Activated CD4-positive, alpha-beta T cell treated with anti-CD3 and anti-CD28 coated beads, Interleukin-2, Interleukin-6, amounts not matched to agents 100 ng/mL and 50 ng/mL, durations not matched to agents 16 hours and 8 hours (primary cell): ENCODE data around the gene AGPAT3.
"Not testable (repeated sequence)": the region's sequence is repeated elsewhere in the genome, so short reads cannot be mapped to it uniquely, and the experiment has no call there.

Experiments used
- DNase-seq: peaks from one replicate; pipeline ENCODE4 v3.0.0-alpha.2; 2020

The AGPAT3 gene, protein sequence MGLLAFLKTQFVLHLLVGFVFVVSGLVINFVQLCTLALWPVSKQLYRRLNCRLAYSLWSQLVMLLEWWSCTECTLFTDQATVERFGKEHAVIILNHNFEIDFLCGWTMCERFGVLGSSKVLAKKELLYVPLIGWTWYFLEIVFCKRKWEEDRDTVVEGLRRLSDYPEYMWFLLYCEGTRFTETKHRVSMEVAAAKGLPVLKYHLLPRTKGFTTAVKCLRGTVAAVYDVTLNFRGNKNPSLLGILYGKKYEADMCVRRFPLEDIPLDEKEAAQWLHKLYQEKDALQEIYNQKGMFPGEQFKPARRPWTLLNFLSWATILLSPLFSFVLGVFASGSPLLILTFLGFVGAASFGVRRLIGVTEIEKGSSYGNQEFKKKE

DNA sequence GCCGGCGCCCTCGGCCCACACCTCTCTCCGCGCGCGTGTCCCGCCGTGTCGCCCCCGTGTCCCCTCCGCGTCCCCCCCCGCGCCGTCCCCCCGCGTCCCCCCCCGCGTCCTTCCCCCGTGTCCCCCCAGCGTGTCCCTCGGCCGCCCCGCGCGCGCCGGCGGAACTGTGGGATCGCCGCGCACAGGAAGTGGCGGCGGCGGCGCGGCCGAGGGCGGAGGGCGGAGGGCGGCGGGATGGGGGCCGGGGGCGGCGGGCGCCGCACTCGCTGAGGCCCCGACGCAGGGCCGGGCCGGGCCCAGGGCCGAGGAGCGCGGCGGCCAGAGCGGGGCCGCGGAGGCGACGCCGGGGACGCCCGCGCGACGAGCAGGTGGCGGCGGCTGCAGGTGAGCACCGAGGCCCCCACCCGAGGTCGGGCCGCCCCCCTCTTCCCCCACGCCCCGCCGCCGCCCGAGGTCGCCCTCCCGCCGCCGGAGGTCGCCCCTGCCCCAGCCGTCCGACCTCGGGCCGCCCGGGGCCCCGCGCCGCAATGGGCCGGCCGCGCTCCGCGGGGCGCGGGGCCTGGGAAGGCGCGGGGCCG, at the start of gene AGPAT3:
Gene AGPAT3, plus strand, starts transcription at position 262 of the 578 bp plus-strand sequence. CDS start 94,459 bp downstream, outside the sequence.
- peak; percentile 39 for DNase-seq

DNA sequence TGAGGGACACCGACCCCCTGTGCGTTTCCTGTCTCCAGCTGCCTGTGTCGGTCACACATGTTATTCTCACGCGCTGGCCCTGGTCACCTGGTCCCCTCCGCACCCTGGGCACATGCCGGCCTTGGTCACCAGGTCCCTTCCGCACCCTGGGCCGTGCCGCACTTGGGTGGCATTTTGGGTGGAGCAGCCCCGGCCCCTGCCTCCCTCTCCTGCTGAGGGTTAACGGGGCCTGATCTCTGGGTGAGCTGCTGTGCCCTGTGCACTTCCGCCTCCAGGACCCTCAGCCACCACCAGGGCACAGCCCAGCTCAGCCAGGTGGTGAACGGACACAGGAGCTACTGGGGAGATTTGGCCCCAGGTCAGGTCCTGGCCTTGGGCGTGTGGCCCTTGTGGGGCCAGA, 49.0 kb upstream of the AGPAT3 start:
- DNase-seq, result no peak

DNA sequence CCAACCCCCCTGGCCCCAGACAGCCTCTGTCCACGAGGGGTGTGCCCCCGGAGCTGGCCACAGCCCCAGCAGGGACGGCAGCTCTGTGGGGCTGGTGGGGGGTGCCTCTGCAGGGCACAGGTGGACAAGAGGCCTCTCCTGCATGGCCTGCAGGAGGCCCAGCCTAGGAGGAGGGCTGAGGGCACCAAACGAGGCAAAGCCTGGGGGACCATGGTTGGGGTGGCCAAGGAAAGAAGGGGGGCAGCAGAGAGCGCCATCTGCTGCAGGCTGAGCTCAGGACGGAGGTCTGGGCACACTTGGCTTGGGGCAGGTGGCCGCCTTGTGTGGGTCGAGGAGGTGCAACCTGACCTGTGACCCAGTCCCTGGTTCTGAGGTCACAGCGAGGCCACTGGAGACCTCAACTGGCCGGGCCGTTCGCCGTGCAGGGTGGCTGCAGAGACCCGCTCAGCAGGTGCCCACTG, 48.4 kb upstream of the AGPAT3 start:
- no peak for DNase-seq

DNA sequence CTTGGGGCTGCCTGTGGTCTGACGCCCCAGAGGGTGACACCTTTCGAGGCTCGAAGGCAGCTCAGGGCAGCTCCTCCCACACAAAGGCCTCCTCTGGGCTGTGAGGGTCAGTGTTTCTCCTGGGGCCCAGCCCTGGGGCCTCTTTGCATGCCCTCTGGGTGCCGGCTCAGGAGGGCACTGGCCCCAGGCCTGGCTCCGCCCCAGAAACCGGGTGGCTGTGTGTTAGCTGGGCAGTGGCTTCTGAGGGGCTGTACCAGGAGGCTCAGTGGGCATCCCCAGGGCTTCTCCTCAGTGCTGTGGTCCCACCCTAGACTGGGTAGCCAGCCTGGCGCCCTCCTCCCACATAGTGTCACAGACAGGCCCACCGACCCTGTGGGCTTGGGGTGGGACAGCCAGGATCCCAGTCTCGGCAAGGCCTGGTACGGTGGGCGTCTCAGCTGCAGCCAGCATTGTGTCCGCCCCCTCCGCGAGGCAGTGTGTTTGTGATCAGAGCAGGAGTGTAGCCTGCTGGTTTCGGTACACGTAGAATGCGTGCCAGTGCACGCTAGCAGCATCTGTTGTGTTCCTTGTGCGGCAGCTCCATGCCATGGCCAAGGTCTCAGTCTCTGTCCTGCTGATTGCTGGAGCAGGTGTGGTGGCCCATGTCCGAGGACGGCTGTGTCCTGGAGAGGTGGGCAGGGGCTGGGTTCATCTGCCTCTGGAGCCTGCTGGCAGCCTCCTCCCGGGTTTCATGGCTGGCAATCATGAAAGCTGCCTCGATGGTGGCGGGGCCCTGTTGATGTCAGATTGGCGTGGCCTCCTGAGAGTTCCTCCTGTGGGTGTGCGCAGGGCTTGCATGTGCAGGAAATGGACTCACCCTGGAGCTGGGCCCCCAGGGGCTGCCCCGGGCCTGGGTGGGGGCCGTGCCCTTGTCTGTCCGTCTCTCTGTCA, 47.6 kb upstream of the AGPAT3 start:
- no peak for DNase-seq

DNA sequence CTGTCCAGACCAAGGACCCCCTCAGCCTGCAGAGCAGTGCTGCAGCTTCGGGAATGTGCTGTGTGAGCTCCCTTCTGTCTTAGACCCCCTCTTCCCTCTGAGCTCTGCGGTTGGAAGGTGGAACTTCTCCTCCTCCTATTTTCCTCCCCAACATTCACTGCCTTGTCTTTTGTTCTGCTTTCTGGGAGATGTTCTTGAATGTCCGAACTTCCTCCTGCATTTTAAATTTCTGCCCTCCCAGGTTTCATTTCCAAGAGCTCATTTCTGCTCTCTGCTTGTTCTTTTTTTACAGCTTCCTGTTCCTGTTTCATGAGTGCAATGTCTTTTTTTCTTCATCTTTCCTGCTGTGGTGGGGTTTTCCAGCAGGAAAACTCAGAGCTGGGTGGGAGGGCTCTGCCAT, 46.3 kb upstream of the AGPAT3 start:
- no peak for DNase-seq

DNA sequence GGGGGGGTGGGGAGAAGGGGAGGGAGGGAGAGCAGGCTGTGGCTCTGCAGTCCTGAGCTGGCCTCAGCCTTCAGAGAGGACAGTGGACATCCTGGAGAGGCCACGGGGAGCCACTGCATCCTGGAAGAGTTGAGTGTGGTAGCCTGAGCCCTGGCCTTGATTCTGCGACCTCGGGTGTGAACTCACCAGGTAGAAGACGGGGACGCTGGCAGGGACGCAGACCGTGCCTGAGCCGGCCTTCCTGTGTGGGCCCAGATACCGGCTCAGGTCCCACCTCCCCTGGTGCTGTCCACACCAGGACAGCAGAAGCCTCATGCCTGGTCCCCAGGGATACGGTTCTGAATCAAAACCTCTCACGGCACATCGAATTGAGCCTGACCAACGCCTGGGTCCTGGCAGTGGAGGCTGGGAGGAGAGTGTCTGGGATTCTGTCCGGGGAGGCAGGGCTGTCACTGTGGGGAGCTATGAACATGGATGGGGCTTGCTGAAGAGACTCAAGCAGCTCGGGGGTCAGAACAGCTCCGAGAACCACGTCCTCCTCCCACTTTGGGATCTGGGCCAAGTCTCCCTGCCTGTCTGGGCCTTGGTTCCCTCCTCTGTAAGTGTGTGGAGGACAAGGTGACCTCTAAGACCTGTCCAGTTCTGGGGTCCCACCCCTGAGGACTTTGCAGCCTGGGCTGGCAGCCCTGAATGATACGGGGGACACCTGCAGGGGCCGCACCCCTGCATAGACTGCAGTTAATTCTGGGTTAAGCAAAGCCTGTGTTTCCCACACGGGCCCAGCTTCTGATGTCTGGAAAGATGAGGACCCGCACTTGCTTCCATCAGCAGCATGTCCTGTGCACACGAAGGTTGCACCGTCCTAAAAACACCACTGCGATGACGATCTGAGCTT, 45.3 kb upstream of the AGPAT3 start:
- DNase-seq, result no peak

DNA sequence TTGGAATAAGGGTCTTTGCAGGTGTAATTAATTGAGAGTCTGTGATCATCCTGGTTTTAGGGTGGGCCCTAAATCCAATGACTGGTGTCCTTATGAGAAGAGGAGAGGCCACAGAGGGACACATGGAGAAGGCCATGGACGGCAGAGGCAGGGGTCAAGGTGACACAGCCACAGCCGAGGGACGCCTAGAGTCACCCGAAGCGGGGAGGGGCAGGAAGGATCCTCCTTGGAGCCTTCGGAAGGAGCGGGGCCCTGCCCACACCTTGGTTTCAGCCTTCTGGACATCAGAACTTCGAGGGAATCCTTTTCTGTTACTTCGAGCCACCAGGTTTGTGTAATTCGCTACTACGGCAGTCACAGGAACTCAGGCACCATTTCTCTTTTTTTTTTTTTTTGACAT, 44.6 kb upstream of the AGPAT3 start:
- DNase-seq, result no peak

DNA sequence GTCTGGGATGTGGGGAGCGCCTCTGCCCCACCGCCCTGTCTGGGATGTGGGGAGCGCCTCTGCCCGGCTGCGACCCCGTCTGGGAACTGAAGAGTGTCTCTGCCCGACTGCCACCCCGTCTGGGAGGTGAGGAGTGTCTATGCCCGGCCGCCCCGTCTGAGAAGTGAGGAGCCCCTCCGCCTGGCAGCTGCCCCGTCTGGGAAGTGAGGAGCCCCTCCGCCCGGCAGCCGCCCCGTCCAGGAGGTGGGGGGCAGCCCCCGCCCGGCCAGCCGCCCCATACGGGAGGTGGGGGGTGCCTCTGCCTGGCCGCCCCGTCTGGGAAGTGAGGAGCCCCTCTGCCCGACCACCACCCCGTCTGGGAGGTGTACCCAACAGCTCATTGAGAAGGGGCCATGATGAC, 42.9 kb upstream of the AGPAT3 start:
- not testable (repeated sequence) for DNase-seq

DNA sequence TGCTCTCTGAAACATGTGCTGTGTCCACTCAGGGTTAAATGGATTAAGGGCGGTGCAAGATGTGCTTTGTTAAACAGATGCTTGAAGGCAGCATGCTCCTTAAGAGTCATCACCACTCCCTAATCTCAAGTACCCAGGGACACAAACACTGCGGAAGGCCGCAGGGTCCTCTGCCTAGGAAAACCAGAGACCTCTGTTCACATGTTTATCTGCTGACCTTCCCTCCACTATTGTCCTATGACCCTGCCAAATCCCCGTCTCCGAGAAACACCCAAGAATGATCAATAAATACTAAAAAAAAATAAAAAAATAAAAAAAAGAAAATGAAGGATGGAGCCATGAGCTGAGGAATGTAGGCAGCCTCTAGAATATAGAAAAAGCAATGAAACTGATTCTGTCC, 42.3 kb upstream of the AGPAT3 start:
- DNase-seq, result not testable (repeated sequence)

DNA sequence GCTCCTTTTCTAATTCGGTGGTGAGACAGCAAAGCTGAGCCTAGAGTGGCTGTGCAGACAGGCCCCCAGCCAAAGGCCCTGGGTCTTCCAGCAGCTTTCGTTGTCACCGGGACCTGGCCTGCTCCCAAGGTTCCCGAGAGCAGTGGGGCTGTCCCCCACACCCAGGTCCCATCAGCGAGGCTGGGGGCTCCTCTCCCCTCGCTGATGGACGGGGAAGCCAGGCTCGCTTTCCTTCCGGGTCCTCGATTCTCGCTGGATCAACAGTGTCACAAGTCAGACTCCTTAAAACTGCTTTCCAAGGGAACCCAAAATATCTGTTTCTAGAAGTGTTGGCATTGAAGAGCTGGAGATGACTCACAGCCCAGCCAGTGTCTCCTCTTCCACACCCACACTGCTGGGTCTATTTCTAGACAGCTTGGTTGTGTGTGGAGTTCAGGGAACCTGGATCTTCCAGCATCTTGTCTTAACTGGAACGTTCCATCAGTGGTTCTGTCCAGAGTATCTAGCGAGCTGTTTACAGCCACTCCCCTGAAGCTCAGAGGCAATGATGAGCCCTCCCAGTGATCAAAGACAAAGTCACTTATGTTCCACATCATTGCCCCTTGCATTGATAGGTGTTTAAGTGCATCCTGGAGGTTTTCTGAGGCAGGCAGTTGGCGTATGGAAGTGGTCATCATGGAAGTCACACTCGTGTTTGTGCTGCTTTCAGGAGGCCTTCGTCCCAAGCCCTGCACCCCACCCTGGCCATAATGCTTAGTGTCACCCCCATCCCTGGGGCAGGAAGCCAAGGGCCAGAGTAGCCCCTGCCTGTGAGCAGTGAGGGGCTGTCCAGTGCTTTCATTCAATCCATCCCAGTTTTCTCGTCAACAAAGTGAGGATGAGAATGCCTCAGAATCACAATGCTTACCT, 40.4 kb upstream of the AGPAT3 start:
- no peak for DNase-seq

DNA sequence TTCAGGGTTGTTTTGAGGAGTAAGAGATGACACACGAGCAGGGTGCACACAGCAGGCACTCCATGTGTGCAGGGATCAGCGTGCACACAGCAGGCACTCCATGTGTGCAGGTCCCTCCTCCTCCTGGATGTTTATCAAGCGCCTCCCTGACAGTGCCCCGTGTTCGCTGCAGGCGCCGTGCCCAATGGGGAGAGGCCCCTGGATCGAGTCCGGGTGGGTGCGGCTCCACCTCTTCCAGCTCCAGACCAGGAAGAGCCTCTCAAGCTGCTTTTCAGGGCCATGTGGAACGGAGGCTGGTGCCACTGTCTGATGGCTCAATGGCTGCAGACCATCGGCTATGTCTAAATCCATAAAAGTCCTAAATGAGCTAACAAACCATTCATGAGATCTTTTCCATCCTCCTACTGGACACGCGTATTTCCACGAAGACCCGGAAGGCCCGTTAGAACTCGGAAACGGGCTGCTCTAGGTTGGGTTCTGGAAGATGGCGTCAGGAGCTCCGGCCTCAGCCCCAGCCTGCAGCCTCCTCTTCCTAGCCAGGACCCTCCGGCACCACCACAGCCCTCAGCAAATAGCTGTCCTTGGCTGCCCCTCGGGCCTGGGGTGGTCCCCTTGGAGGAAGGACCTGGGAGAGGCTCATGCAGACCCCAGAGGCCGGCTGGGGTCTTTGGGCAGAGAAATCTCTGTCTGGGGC, 39.6 kb upstream of the AGPAT3 start:
- no peak for DNase-seq

DNA sequence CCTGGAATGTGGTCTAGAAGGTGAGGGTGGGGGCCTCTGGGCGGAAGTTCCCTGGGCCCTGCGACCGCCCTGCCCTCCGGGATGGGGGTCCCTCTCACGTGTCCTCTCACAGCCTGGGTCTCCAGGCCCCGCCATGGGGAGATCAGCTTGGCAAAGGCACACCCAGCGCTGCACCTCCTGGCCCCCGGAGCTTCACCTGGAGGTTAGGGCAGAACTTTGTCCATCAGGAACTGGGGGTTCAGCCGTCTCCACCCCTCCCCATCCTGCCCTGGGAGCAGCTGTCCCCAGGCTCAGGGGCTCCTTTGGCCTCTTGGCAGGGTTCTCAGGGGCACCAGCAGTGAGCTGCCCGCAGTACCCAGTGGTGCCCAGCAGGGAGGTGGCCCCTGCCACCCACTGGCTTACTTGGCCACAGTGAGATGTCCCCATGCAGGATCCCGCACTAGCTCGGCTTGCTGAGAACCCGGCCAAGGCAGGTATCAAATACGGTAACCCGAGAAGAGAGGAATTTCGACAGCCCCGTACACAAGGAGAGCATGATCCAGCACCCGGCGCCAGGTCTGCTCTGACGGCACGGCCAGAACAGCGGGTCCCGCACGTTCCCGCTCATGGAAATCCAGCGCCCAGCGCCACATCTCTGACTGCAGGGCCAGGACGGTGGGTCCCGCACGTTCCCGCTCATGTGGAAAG, 38.9 kb upstream of the AGPAT3 start:
- DNase-seq, result no peak

DNA sequence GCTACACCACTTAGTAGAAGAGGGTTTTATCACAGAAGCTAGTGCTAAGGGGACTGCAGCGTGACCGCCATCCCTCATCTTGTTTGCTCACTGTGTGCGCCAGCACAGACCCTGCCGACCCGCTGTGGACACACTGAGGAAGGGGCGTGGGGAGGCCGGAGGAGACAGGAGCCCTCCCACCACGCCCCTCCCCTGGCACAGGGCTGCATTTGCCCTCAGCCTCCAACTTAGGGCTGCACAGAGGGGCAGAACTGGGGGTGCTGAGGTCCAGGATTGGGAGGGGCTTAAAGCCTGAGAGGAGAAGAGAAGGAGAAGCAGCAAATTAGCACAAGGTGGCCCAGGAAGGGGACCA, 38.4 kb upstream of the AGPAT3 start:
- DNase-seq, result no peak

DNA sequence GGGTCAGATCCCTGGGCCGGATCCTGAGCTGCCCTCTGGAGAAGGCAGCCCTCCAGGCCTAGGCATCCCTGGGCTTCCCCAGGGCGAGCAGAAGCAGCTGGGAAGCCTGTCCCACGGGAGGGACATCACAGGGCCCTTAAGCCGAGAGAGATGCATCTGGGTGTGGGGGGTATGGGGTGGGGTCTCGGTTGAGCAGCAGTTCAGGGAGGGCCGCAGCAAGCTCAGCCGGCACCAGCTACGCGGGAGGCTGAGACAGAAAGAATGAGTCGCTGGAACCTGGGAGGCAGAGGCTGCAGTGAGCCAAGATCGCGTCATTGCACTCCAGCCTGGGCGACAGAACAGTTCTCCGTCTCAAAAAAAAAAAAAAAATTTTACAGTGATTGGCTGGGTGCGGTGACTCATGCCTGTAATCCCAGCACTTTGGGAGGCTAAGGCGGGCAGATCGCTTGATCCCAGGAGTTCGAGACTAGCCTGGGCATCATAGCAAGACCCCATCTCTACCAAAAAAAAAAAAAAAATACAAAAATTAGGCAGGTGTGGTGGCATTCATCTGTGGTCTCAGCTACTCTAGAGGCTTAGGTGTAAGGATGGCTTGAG, 37.9 kb upstream of the AGPAT3 start:
- DNase-seq, result no peak

DNA sequence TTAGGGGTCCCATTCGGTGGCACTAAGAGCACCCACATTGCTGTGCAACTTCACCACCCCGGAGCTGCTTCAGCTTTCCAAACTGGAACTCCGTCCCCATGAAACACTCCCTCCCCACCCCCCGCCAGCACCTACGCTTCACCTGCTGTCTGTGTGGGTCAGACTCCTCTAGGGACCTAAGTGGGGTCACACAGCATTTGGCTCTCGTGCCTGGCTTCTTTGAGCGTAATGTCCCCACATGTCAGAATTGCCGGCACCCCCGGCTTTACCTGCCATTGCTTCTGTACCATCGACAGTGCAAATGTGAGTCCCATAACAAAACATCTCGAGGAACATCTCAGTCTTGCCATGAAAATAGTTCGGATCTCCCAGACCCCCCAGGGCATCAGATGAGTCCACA, 35.9 kb upstream of the AGPAT3 start:
- no peak for DNase-seq

DNA sequence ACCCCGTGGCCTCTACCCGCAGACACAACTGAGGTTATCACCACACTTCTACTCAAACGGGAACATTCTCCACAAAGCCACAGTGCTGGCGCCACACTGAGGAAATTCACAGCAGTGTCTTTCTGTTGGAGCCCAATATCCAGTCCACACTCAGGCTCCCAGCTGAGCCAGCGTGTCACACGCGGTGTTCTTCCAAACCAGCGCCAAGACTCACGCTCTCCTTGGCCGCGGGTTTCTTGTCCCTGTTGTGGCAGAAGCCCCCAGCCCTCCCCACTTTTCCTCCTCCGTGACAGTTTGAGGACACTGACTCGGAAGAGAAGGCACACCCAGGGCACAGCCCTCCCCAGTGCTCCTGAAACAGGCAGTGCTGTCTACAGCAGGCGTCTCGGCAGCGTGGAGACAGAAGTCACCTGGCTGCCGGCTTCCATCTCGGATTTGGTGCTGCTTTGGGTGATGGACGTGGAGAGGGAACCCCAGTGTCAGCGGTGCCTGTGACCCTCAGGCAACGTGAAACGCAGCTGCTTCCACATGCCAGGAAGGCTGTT, 35.4 kb upstream of the AGPAT3 start:
- DNase-seq, result no peak

DNA sequence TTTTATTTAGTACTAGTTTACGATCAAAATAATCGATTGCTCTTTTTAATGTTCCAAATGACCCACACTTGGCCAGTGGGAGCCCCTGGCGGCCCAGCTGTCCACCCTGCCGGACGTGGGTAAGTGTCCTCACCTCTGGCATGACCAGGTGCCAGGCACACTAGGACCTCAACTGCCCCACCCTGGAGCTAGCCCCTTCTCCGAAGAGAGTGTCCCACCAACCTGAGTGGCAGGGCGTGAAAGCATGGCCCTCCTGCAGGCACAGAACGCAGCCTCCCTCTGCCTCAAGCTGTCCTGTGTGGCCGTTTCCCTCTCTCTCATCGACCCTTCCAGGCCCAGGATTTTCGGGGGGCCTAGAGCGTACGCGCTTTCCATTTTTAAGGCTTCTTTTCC, 32.9 kb upstream of the AGPAT3 start:
- no peak for DNase-seq

DNA sequence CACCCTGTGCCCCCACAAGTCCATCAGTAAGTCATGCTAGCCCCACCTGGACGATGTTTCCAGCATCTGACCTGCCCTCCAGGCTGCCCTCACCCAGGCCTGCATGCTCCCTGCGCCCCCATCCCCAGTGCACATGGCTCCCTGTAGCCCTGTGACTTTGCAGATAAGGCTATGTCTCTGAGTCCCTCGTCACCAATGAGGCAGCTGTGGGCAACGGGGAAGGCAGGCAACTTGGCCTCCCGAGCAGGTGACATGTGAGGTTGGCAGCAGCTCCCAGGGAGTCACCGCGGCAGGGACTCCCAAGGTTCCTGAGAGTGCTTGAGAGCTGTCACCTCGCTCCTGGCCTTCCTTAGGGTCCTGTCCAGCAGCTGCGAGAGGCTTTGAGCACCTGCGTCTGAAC, 32.4 kb upstream of the AGPAT3 start:
- no peak for DNase-seq

DNA sequence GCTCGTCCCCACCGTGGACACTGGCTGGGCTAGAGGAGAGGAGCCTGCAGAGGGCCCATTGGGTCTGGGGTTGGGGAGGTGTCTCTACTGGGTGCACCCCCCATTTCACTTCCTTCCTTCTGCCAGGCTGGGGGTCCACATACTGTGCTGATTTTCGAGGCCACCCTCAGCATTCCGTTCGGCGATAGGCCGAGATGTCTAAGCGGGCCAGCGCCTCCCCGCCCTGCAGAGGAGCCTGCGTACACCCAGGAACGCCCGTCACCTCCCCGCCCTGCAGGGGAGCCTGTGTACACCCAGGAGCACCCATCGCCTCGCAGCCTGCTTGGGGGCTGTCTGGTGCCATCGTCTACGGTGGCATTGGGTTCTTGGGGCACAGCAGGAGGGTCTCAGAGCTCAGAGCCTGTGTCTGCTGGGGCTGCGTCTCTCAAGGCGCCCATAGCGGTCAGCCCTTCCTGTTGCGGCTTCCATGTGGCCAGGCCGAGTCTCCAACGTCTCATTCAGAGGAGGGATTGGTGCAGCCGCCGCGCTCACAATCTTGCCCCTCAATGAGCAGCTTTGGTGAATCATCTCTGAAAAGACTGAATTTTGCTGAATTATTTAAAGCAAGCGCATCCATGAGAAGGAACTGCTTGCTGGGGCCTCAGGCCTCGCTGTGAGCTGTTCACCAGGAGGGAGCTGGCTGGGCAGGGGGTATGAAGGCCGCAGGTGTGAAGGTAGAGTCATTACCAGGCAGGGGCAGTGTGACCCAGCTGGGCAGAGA, 30.7 kb upstream of the AGPAT3 start:
- no peak for DNase-seq
